Stimulated activated memory B cell treated with anti-CD40 and anti-IgM and Interleukin-4, amounts not matched to agents 10 μg/mL and 1 μg/mL and 100 μg/mL, for 72 hours (primary cell): ENCODE data around the gene TOP2A.
"Not testable (repeated sequence)": the region's sequence is repeated elsewhere in the genome, so short reads cannot be mapped to it uniquely, and the experiment has no call there.

ENCODE experiments used
- ATAC-seq: fragments of 150-1000 bp; cut with Tn5 transposase; 2 replicates; pipeline ENCODE4 v1.10.0; 2021
- H3K27ac Mint-ChIP-seq: one replicate; pipeline ENCODE4 v1.8.0; 2022; ENCODE audit warnings: mild to moderate bottlenecking, mixed read lengths
- H3K27me3 Mint-ChIP-seq: one replicate; pipeline ENCODE4 v1.8.0; 2022; ENCODE audit warnings: mixed read lengths
- H3K36me3 Mint-ChIP-seq: one replicate; pipeline ENCODE4 v1.8.0; 2022; ENCODE audit warnings: mixed read lengths
- H3K4me1 Mint-ChIP-seq: one replicate; pipeline ENCODE4 v1.8.0; 2022; ENCODE audit warnings: mixed read lengths
- H3K4me3 Mint-ChIP-seq: one replicate; pipeline ENCODE4 v1.8.0; 2022; ENCODE audit warnings: mild to moderate bottlenecking, moderate library complexity, mixed read lengths
- H3K9me3 Mint-ChIP-seq: one replicate; pipeline ENCODE4 v1.8.0; 2022; ENCODE audit warnings: mixed read lengths

TOP2A gene

DNA sequence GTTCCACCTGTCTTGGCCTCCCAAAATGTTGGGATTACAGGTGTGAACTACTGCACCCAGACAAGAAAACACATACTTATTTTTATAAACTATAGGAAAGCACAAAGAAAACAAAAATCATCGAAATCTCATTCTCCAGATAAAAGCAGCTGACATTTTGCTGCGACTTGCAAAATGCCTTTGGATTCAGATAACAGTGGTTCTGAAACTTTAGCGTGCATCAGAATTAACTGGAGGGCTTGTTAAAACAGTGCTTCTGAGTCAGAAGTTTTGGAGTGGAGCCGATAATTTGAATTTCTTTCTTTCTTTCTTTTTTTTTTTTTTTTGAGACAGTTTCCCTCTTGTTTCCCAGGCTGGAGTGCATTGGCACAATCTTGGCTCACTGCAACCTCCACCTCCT lies 35.4 kb downstream of the TOP2A start:
- H3K27ac Mint-ChIP-seq = no peak overlapping the region
- no peaks in the 10 kb centered on the region for H3K36me3 Mint-ChIP-seq
- no peaks in the 10 kb centered on the region for H3K4me1 Mint-ChIP-seq
- no peaks in the 10 kb centered on the region for H3K9me3 Mint-ChIP-seq
- no peak for ATAC-seq
- H3K4me3 Mint-ChIP-seq = no peak overlapping the region
- H3K27me3 Mint-ChIP-seq = no peaks in the 10 kb centered on the region

DNA sequence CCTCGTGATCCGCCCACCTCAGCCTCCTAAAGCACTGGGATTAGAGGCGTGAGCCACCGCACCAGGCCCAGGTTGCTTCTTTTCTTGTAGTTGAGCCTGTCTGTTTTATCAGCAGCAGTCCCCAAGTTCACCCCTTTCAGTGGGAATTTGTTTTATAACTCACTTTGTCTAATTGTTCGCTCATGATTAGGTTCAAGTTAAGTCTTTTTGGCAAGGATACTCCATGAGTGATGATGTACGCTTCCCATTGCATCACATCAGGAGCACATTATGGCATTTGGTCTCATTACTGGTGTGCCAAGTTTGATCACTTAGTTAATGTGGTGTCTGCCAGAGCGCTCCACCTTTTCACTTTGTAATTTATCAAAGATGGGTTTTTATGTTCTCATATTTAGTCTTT lies 38.7 kb downstream of the TOP2A start:
- Mint-ChIP-seq H3K27ac (no peak overlapping the region), H3K4me1 (no peaks in the 10 kb centered on the region), H3K36me3 (no peaks in the 10 kb centered on the region), H3K4me3 (no peak overlapping the region), H3K27me3 (no peaks in the 10 kb centered on the region), H3K9me3 (no peaks in the 10 kb centered on the region)
- no peak for ATAC-seq

DNA sequence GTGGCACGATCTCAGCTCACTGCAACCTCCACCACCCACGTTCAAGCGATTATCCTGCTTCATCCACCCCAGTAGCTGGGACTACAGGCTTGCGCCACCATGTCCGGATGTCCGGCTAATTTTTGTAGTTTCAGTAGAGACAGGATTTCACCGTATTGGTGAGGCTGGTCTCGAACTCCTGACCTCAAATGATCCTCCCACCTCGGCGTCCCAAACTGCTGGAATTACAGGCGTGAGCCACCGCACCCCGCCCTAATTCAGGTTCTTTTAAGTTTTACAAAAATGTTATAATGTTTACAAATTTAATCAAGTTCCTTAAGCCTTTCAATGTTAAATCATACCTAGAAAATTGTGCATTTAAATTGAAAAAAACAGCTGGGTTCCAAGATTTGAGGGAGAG lies 39.9 kb downstream of the TOP2A start:
- H3K36me3 Mint-ChIP-seq = no peaks in the 10 kb centered on the region
- no peaks in the 10 kb centered on the region for H3K27me3 Mint-ChIP-seq
- no peaks in the 10 kb centered on the region for H3K9me3 Mint-ChIP-seq
- no peaks in the 10 kb centered on the region for H3K4me1 Mint-ChIP-seq
- H3K27ac Mint-ChIP-seq = no peak overlapping the region
- no peak overlapping the region for H3K4me3 Mint-ChIP-seq
- no peak for ATAC-seq

DNA sequence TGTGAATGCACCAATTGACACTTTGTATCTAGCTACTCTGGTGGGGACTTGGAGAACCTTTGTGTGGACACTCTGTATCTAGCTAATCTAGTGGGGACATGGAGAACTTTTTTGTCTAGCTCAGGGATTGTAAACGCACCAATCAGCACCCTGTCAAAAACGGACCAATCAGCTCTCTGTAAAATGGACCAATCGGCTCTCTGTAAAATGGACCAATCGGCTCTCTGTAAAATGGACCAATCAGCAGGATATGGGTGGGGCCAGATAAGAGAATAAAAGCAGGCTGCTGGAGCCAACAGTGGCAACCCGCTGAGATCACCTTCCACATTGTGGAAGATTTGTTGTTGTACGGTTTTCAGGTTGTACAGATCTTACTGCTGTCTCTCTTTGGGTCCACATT lies 41.2 kb downstream of the TOP2A start:
- not testable (repeated sequence) for H3K4me1 Mint-ChIP-seq, ATAC-seq, H3K36me3 Mint-ChIP-seq, H3K27me3 Mint-ChIP-seq, H3K9me3 Mint-ChIP-seq, H3K27ac Mint-ChIP-seq, H3K4me3 Mint-ChIP-seq

- H3K4me1 Mint-ChIP-seq = peaks cover 14% of the 10 kb centered on the region
- H3K36me3 Mint-ChIP-seq, ATAC-seq, H3K27me3 Mint-ChIP-seq, H3K27ac Mint-ChIP-seq, H3K9me3 Mint-ChIP-seq, H3K4me3 Mint-ChIP-seq: not testable (repeated sequence)
Observed at GRCh38 chr17:40375786-40376185, 41.9 kb downstream of the TOP2A start.

- no peaks in the 10 kb centered on the region for H3K27me3 Mint-ChIP-seq
- no peak for ATAC-seq
- H3K36me3 Mint-ChIP-seq = no peaks in the 10 kb centered on the region
- H3K4me1 Mint-ChIP-seq = peaks cover 14% of the 10 kb centered on the region
- H3K4me3 Mint-ChIP-seq = no peak overlapping the region
- no peaks in the 10 kb centered on the region for H3K9me3 Mint-ChIP-seq
- H3K27ac Mint-ChIP-seq = no peak overlapping the region
Observed at GRCh38 chr17:40374821-40375498, 42.7 kb downstream of the TOP2A start.

DNA sequence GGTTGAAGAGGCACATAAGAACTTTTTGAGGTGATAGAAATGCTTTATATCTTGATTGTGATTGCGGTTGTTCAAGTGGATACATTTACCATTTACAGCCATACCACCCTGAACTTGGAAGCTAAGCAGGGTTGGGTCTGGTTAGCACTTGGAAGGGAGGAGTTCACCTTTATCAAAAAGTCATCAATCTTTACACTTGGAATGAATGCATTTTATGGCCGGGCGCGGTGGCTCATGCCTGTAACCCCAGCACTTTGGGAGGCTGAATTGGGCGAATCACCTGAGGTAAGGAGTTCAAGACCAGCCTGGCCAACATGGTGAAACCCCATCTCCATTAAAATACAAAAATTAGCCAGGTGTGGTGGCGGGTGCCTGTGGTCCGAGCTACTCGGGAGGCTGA lies 43.7 kb downstream of the TOP2A start:
- H3K27me3 Mint-ChIP-seq = no peaks in the 10 kb centered on the region
- no peaks in the 10 kb centered on the region for H3K9me3 Mint-ChIP-seq
- no peak overlapping the region for H3K27ac Mint-ChIP-seq
- H3K4me3 Mint-ChIP-seq = no peak overlapping the region
- ATAC-seq = no peak
- peaks cover 14% of the 10 kb centered on the region for H3K4me1 Mint-ChIP-seq
- H3K36me3 Mint-ChIP-seq = no peaks in the 10 kb centered on the region

- H3K27ac Mint-ChIP-seq = no peak overlapping the region
- no peak overlapping the region for H3K4me3 Mint-ChIP-seq
- no peak for ATAC-seq
- H3K36me3 Mint-ChIP-seq = no peaks in the 10 kb centered on the region
- peaks cover 14% of the 10 kb centered on the region for H3K4me1 Mint-ChIP-seq
- no peaks in the 10 kb centered on the region for H3K27me3 Mint-ChIP-seq
- H3K9me3 Mint-ChIP-seq = no peaks in the 10 kb centered on the region
Observed at GRCh38 chr17:40373324-40373723, 44.4 kb downstream of the TOP2A start.

DNA sequence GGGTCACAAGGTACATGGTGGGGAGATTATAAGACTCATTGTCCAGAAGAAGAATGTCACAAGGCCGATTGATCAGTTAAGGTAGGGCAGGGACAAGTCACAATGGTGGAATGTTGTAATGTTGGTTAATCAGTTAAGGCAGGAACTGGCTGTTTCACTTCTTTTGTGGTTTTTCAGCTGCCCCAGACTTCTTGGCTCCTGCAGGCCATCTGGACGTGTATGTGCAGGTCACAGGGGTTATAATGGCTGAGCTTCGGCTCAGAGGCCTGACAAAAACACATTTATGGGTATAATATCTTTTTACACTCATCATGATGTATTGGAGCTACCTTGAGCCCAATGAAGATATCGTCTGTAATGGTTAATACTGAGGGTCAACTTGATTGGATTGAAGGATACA lies 45.1 kb downstream of the TOP2A start:
- H3K27ac Mint-ChIP-seq, H3K27me3 Mint-ChIP-seq: not testable (repeated sequence)
- H3K4me1 Mint-ChIP-seq = peaks cover 14% of the 10 kb centered on the region

DNA sequence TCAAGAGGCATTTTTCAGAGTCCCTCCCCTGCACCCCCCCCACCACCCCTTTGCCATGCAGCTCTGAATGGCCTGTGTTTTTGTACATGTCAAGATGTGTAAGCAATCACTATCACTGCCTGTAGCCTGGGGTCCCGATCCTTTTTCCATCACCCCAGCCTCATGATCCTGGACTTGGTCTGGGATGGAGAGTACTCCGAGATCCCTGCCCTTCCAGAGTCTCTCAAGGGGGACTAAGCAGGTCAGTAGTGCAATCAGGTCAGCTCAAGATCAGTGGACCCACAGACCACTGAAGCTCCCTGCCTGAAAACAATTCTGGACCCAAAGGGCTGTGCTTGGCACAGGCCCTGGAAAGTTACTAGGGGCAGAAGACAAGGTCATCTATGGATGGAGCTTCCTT lies 45.7 kb downstream of the TOP2A start:
- H3K36me3 Mint-ChIP-seq = no peaks in the 10 kb centered on the region
- no peak overlapping the region for H3K4me3 Mint-ChIP-seq
- peaks cover 14% of the 10 kb centered on the region for H3K4me1 Mint-ChIP-seq
- no peaks in the 10 kb centered on the region for H3K9me3 Mint-ChIP-seq
- H3K27ac Mint-ChIP-seq = no peak overlapping the region
- no peaks in the 10 kb centered on the region for H3K27me3 Mint-ChIP-seq
- no peak for ATAC-seq

More for the DNA sequence above, 45.1 kb downstream of the TOP2A start:
- H3K36me3 Mint-ChIP-seq, ATAC-seq, H3K4me3 Mint-ChIP-seq, H3K9me3 Mint-ChIP-seq: not testable (repeated sequence)

DNA sequence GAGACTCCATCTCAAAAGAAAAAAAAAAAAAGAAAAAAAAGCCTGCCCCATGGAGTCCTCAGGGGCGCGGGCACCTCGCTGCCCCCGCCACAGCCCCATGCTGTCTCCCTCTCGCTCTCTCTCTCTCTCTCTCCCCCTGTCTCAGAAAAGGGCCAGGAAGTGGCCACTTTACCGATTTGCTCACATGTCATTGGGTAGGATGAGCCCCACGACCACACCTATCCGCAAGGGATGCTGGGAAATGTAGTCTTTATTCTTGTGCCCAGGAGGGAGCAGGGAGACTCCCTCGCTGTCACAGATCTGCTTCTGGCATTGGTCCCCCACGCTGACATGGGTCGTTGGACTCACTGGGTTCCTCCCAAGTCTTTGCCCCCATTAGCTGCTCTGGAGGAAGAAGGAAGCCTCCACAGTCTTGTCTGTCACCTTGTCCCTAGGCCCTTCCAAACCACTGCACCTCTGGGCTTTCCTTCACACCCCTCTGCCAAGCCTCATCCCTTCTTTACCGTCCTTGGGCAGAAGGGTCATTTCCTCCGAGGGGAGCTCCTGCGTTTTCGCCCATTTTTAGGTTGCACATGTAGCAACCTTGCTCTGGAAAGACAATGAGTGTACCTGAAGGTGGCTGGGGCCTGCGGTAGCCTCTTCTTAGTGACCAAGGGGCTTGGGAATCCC lies 46.3 kb downstream of the TOP2A start:
- H3K4me3 Mint-ChIP-seq = no peak overlapping the region
- no peaks in the 10 kb centered on the region for H3K36me3 Mint-ChIP-seq
- H3K9me3 Mint-ChIP-seq = no peaks in the 10 kb centered on the region
- H3K27ac Mint-ChIP-seq = no peak overlapping the region
- peaks cover 14% of the 10 kb centered on the region for H3K4me1 Mint-ChIP-seq
- peak; percentile 78 for ATAC-seq
- H3K27me3 Mint-ChIP-seq = no peaks in the 10 kb centered on the region

DNA sequence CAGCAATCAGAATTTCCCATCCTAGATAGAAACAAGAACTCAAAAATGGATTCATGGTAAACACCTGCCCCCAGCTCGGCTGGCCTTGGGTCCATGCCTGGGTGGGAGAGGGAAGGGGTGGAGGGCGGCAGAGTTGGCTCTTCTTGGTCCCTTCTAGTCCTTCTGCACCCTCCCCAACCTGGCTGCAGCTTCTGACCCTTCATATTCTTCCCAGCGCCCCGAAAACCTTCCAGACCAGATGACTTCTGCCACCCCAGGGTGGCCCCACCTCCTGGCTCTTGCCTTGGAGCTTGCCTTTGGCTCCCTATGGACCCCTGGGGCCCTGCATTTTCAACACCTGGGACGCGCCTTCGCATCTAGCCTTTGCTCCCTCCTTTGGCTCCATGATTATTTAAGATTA lies 47.8 kb downstream of the TOP2A start:
- no peak overlapping the region for H3K4me3 Mint-ChIP-seq
- no peaks in the 10 kb centered on the region for H3K9me3 Mint-ChIP-seq
- ATAC-seq = no peak
- H3K36me3 Mint-ChIP-seq = no peaks in the 10 kb centered on the region
- H3K27me3 Mint-ChIP-seq = no peaks in the 10 kb centered on the region
- no peak overlapping the region for H3K27ac Mint-ChIP-seq
- H3K4me1 Mint-ChIP-seq = peaks cover 14% of the 10 kb centered on the region

DNA sequence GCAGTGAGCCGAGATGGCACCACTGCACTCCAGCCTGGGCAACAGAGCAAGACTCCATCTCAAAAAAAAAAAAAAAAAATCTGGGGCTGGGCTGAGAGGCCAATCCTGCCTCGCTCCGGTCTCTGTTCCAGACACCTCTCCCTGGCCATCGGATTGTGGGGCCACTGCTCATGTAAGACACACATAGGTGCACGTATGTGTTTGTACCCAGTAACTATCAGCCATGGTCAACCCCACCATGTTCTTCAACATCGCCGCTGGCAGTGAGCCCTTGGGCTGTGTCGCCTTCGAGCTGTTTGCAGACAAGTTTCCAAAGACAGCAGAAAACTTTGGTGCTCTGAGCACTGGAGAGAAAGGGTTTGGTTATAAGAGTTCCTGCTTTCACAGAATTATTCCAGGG lies 50.0 kb downstream of the TOP2A start:
- H3K27ac Mint-ChIP-seq, H3K27me3 Mint-ChIP-seq, H3K4me3 Mint-ChIP-seq, H3K36me3 Mint-ChIP-seq, H3K9me3 Mint-ChIP-seq, ATAC-seq: not testable (repeated sequence)
- H3K4me1 Mint-ChIP-seq = peaks cover 21% of the 10 kb centered on the region

- Mint-ChIP-seq H3K27ac (no peak overlapping the region), H3K9me3 (no peaks in the 10 kb centered on the region), H3K27me3 (peaks cover 9% of the 10 kb centered on the region), H3K4me1 (peaks cover 20% of the 10 kb centered on the region), H3K4me3 (no peak overlapping the region), H3K36me3 (no peaks in the 10 kb centered on the region)
- ATAC-seq = no peak
Observed at GRCh38 chr17:40366861-40367518, 50.7 kb downstream of the TOP2A start.

DNA sequence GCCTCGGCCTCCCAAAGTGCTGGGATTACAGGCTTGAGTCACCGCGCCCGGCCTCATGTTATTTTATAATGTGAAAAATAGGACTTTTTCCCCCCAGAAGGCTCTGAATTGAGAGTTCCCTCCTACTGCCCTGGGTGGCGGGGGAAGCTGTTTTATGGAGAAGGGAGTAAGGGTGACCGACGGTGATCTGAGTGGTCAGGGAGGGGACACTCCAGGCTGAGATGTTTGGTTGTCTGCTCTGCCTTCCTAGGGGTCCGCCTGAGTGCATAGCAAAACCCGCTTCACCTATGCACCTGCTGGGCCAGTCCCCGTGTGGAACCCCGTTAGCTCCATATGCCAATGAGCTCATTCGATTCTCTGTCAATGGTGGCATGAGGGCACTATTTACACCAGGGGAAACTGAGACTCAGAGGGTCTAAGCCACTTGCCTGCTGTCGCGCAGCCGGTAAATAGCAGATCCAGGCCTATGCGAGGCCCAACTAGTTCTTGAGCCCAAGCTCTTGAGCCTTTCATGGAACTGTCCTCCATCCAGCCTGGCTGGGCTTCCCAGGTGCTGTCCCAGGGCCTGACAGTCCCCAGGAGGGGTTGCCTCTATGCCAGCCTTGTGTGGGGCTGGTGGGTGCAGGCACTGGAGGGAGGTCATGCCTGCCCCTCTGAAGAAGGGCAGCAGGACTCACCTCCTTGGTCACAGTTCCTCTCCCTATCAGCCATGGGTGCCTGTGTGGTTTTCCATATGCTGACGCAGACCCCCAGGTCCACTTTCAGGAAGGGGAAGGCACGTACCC lies 51.4 kb downstream of the TOP2A start:
- ATAC-seq = no peak
- Mint-ChIP-seq H3K27me3 (peaks cover 12% of the 10 kb centered on the region), H3K27ac (no peak overlapping the region), H3K9me3 (no peaks in the 10 kb centered on the region), H3K36me3 (no peaks in the 10 kb centered on the region), H3K4me1 (peaks cover 17% of the 10 kb centered on the region), H3K4me3 (no peak overlapping the region)
